Measurements from ENCODE around the gene PRDM1. TPM values are rescaled to one million over a fixed set of nuclear protein-coding genes. Genes with fewer than 3 reads are reported as not detected.

Gene PRDM1
- total RNA-seq, 1 donor = 2.5 TPM

DNA sequence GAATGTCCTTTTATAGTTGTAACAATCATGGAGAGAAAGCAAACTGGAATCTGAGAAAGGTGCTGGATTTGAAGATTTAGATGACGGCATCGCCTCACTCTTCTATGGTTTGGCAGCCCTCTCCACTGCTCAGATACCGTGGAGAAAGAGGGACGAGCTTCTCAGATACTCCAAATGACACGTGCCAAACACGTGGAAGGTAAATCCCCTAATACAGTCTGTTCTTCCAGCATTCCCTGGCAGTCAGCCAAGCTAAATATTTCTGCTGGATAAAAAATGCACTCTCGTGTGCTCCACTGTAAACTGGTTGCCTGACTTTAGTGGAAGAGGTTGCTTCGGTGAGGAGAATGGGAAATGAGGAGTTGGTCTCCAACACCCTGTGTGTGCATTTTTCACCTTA, 16.7 kb upstream of the PRDM1 start:
- DNase-seq (ENCODE audit: insufficient read length, low spot score, missing footprints) = no peak
- Histone ChIP-seq H4K20me1 (ENCODE audit: insufficient read depth, low read length) (no peaks in the 10 kb centered on the region), H3K27me3 (ENCODE audit: insufficient read depth, low read length) (no peaks in the 10 kb centered on the region), H3K27ac (ENCODE audit: low read depth, low read length) (no peak overlapping the region), H2AFZ (ENCODE audit: low read length) (no peak overlapping the region), H3K36me3 (ENCODE audit: insufficient read depth, low read length) (no peaks in the 10 kb centered on the region), H3K9me3 (ENCODE audit: low read depth, low read length) (no peaks in the 10 kb centered on the region), H3K4me2 (ENCODE audit: insufficient read depth, low read length) (peak overlapping the region; percentile 40), H3K79me2 (ENCODE audit: insufficient read depth, low read length) (no peaks in the 10 kb centered on the region), H3K4me3 (ENCODE audit: insufficient read depth, low read length) (no peak overlapping the region), H3K4me1 (ENCODE audit: insufficient read depth, low read length) (peaks cover 16% of the 10 kb centered on the region)
- TF ChIP-seq, protein P1, sequence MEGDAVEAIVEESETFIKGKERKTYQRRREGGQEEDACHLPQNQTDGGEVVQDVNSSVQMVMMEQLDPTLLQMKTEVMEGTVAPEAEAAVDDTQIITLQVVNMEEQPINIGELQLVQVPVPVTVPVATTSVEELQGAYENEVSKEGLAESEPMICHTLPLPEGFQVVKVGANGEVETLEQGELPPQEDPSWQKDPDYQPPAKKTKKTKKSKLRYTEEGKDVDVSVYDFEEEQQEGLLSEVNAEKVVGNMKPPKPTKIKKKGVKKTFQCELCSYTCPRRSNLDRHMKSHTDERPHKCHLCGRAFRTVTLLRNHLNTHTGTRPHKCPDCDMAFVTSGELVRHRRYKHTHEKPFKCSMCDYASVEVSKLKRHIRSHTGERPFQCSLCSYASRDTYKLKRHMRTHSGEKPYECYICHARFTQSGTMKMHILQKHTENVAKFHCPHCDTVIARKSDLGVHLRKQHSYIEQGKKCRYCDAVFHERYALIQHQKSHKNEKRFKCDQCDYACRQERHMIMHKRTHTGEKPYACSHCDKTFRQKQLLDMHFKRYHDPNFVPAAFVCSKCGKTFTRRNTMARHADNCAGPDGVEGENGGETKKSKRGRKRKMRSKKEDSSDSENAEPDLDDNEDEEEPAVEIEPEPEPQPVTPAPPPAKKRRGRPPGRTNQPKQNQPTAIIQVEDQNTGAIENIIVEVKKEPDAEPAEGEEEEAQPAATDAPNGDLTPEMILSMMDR (IDR thresholded peaks at IDR 0.05; ENCODE audit: extremely low read depth, low read depth, low read length) = no peak

DNA sequence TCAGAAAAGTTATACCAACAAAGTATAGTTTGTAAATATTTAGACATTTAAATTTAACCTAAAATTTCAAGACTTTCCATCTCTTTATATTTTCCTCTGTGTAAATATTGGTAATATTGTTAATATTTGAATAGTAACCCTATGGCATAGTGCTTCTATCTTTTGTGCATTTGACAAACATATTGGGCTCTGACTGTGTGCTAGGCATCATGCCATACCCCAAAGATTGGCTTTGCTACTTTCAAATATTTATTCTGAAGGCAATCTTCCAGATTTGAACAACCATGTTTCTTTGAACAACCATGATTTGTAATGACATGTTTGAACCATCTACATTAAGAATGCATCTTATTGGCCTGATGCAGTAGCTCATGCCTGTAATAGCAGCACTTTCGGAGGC, 15.5 kb upstream of the PRDM1 start:
- TF ChIP-seq, protein P1 (IDR thresholded peaks at IDR 0.05; ENCODE audit: extremely low read depth, low read depth, low read length) = no peak
- no peak for DNase-seq (ENCODE audit: insufficient read length, low spot score, missing footprints)
- Histone ChIP-seq H3K27me3 (ENCODE audit: insufficient read depth, low read length) (no peaks in the 10 kb centered on the region), H3K79me2 (ENCODE audit: insufficient read depth, low read length) (no peaks in the 10 kb centered on the region), H4K20me1 (ENCODE audit: insufficient read depth, low read length) (no peaks in the 10 kb centered on the region), H3K36me3 (ENCODE audit: insufficient read depth, low read length) (no peaks in the 10 kb centered on the region), H3K9me3 (ENCODE audit: low read depth, low read length) (no peaks in the 10 kb centered on the region), H3K4me1 (ENCODE audit: insufficient read depth, low read length) (peaks cover 11% of the 10 kb centered on the region), H3K4me2 (ENCODE audit: insufficient read depth, low read length) (no peak overlapping the region), H2AFZ (ENCODE audit: low read length) (no peak overlapping the region), H3K4me3 (ENCODE audit: insufficient read depth, low read length) (no peak overlapping the region), H3K27ac (ENCODE audit: low read depth, low read length) (no peak overlapping the region)

DNA sequence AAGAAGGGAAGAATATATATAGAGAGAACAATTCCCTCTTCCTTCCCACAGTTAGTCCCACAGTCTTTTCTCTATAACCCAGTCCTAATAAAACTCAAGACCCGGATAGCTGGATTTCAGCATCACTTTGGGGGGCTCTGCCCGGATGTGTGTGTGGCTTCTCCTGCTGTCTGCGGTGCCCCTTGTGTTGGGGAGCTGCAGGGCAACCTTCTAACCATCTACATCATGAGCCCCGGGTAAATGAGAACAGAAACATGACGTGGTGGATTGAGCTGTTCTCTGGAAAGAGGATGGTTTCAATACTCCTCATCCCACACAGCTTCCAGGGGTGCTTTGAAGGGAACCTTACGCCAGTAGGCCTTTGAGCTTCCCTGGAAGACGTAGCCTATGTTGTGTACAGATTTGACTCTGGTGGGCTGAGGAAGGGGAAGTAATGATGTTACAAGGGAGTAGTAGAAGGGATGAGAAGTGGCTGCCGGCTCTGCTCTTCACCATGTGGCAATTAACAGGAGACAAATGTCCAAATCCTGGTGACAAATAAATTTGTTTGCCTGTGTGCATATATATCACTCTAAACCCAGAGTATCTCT, 13.5 kb upstream of the PRDM1 start:
- H3K4me2 ChIP-seq (ENCODE audit: insufficient read depth, low read length) = no peak overlapping the region
- no peak overlapping the region for H2AFZ ChIP-seq (ENCODE audit: low read length)
- no peaks in the 10 kb centered on the region for H3K27me3 ChIP-seq (ENCODE audit: insufficient read depth, low read length)
- TF ChIP-seq, protein P1 (IDR thresholded peaks at IDR 0.05; ENCODE audit: extremely low read depth, low read depth, low read length) = no peak
- no peak for DNase-seq (ENCODE audit: insufficient read length, low spot score, missing footprints)
- H3K36me3 ChIP-seq (ENCODE audit: insufficient read depth, low read length) = no peaks in the 10 kb centered on the region
- H3K27ac ChIP-seq (ENCODE audit: low read depth, low read length) = no peak overlapping the region
- no peaks in the 10 kb centered on the region for H3K79me2 ChIP-seq (ENCODE audit: insufficient read depth, low read length)
- no peak overlapping the region for H3K4me3 ChIP-seq (ENCODE audit: insufficient read depth, low read length)
- H3K4me1 ChIP-seq (ENCODE audit: insufficient read depth, low read length) = peaks cover 5% of the 10 kb centered on the region
- no peaks in the 10 kb centered on the region for H4K20me1 ChIP-seq (ENCODE audit: insufficient read depth, low read length)
- no peaks in the 10 kb centered on the region for H3K9me3 ChIP-seq (ENCODE audit: low read depth, low read length)

DNA sequence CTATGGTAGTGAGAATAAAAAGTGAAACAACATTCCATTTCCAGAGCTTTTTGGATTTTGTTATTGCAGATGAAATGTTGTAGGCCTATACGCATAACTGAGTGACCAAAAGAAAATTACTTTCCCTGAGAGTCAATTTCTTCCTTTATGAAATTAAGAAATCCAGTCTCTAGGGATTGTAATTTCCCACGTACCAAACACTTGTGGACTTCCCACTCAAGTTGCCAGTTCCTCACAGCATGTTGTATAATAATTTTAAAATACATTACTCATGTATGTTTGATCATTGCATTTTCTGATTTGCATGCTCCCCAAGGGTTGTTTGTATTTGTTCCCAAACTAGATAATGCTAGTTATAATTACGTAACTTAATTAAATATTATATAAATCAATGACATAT, 12.0 kb upstream of the PRDM1 start:
- Histone ChIP-seq H3K9me3 (ENCODE audit: low read depth, low read length) (no peaks in the 10 kb centered on the region), H3K27me3 (ENCODE audit: insufficient read depth, low read length) (no peaks in the 10 kb centered on the region), H3K36me3 (ENCODE audit: insufficient read depth, low read length) (no peaks in the 10 kb centered on the region), H3K4me3 (ENCODE audit: insufficient read depth, low read length) (no peak overlapping the region), H3K79me2 (ENCODE audit: insufficient read depth, low read length) (no peaks in the 10 kb centered on the region), H2AFZ (ENCODE audit: low read length) (no peak overlapping the region), H4K20me1 (ENCODE audit: insufficient read depth, low read length) (no peaks in the 10 kb centered on the region), H3K4me1 (ENCODE audit: insufficient read depth, low read length) (peaks cover 5% of the 10 kb centered on the region), H3K4me2 (ENCODE audit: insufficient read depth, low read length) (no peak overlapping the region), H3K27ac (ENCODE audit: low read depth, low read length) (no peak overlapping the region)
- TF ChIP-seq, protein P1 (IDR thresholded peaks at IDR 0.05; ENCODE audit: extremely low read depth, low read depth, low read length) = no peak
- DNase-seq (ENCODE audit: insufficient read length, low spot score, missing footprints) = no peak
